ENCODE data around the gene PARD6G. TPM values are rescaled to one million over a fixed set of nuclear protein-coding genes. Genes with fewer than 3 reads are reported as not detected.
A peak's percentile ranks its signal among the peaks of the same experiment; 100 is the strongest.

PARD6G gene
- total and polyA plus RNA-seq, 2 of the 13 experiments (the other 11 are each of a cell fraction or from before 2014, with no cell fraction given) = 3.6 to 7.4 TPM

GRCh38 chr18:80181642-80182461 is 65.5 kb downstream of the PARD6G start (continued):
- TF ChIP-seq RXRA (CRISPR knock-in tag; IDR thresholded peaks at IDR 0.05) (no peak), NFE2L2 (IDR thresholded peaks at IDR 0.05; ENCODE audit: low read length) (no peak), PRDM4 (CRISPR knock-in tag; IDR thresholded peaks at IDR 0.05; ENCODE audit: borderline replicate concordance) (no peak), PPARG (CRISPR knock-in tag; conservative IDR thresholded peaks at IDR 0.05) (no peak), MLLT10 (CRISPR knock-in tag; IDR thresholded peaks at IDR 0.05) (no peak), MXI1 (IDR thresholded peaks at IDR 0.05; ENCODE audit: borderline replicate concordance, low read depth, low read length) (no peak), IRF9 (CRISPR knock-in tag; IDR thresholded peaks at IDR 0.05; ENCODE audit: borderline replicate concordance) (no peak), HMG20B (CRISPR knock-in tag; conservative IDR thresholded peaks at IDR 0.05) (no peak), SSRP1 (CRISPR knock-in tag; IDR thresholded peaks at IDR 0.05) (no peak), ZNF850 (CRISPR knock-in tag; conservative IDR thresholded peaks at IDR 0.05) (no peak), CEBPB (IDR thresholded peaks at IDR 0.05; ENCODE audit: borderline replicate concordance, low read depth, low read length) (peak; percentile 61; the same call in 1 of the 2 replicates), ZNF878 (CRISPR knock-in tag; IDR thresholded peaks at IDR 0.05) (no peak), ZNF550 (CRISPR knock-in tag; IDR thresholded peaks at IDR 0.05; ENCODE audit: borderline replicate concordance) (no peak), SPEN (CRISPR knock-in tag; IDR thresholded peaks at IDR 0.05; ENCODE audit: low read depth) (no peak), NFIC (IDR thresholded peaks at IDR 0.05; ENCODE audit: low read length) (no peak), ZNF441 (CRISPR knock-in tag; IDR thresholded peaks at IDR 0.05; ENCODE audit: borderline replicate concordance) (no peak), PRDM15 (CRISPR knock-in tag; IDR thresholded peaks at IDR 0.05) (no peak), NCOA1 (CRISPR knock-in tag; IDR thresholded peaks at IDR 0.05) (no peak), KAT8 (CRISPR knock-in tag; IDR thresholded peaks at IDR 0.05) (no peak), HHEX (CRISPR knock-in tag; IDR thresholded peaks at IDR 0.05) (no peak), HNRNPH1 (optimal IDR thresholded peaks at IDR 0.05; ENCODE audit: low read depth, low read length) (no peak), ZMAT5 (CRISPR knock-in tag; IDR thresholded peaks at IDR 0.05; ENCODE audit: borderline replicate concordance, low read depth) (no peak), SKI (IDR thresholded peaks at IDR 0.05; ENCODE audit: partially characterized antibody) (peak; percentile 39), ZNF124 (CRISPR knock-in tag; IDR thresholded peaks at IDR 0.05) (no peak)

All from HepG2 (cell line).